IMR-90 (cell line): ENCODE measurements around the gene PDYN. TPM values are rescaled to one million over a fixed set of nuclear protein-coding genes. Genes with fewer than 3 reads are reported as not detected.

Experiments
- ATAC-seq: fragments of 200-7000 bp; cut with Tn5 transposase; 2 replicates; pipeline ENCODE4 v1.9.1; 2020; ENCODE audit warnings: low read depth, mild to moderate bottlenecking, moderate library complexity
- BruUV-seq: library from RNA; stranded (reverse); fragments of 400-500 nt; replicated peaks from 2 replicates; lab custom pipeline; 2021; lab: Mats Ljungman, UMichigan
- CTCF ChIA-PET: fragments of 300-600 bp; formaldehyde crosslinking; extraction: SDS; loops from one replicate; lab custom pipeline; 2021; ENCODE audit warnings: antibody characterized with exemption; lab: Yijun Ruan, JAX
- POLR2A ChIA-PET: fragments of 300-600 bp; sonication (Branson Sonifier 250); formaldehyde crosslinking; loops from one replicate; lab custom pipeline; 2022; ENCODE audit warnings: antibody characterized with exemption; ENCODE audit not compliant: unreplicated experiment; lab: Charles Lee
- DNase-seq: peaks from one replicate; pipeline ENCODE4 v3.0.0; 2013
- H2AFZ ChIP-seq: replicated peaks from 2 replicates; pipeline ENCODE3; 2013; ENCODE audit warnings: low read length, mild to moderate bottlenecking; ENCODE audit not compliant: poor library complexity
- H2AK5ac ChIP-seq: 2 replicates; pipeline ENCODE4 v1.6.1; 2013; ENCODE audit warnings: low read depth, low read length, inconsistent platforms
- H2AK9ac ChIP-seq: replicated peaks from 2 replicates; pipeline ENCODE3; 2013; ENCODE audit warnings: mild to moderate bottlenecking, low read depth, low read length, moderate library complexity; ENCODE audit not compliant: poor library complexity
- H2BK120ac ChIP-seq: 2 replicates; pipeline ENCODE4 v1.6.1; 2013; ENCODE audit warnings: low read depth, low read length, inconsistent platforms
- H2BK15ac ChIP-seq: 3 replicates; pipeline ENCODE4 v1.6.1; 2013; ENCODE audit warnings: low read depth, low read length, inconsistent platforms
- H2BK20ac ChIP-seq: 2 replicates; pipeline ENCODE4 v1.6.1; 2013; ENCODE audit warnings: low read depth, mild to moderate bottlenecking, inconsistent platforms, low read length, moderate library complexity
- H2BK5ac ChIP-seq: 2 replicates; pipeline ENCODE4 v1.6.1; 2013; ENCODE audit warnings: mild to moderate bottlenecking, low read depth, low read length, inconsistent platforms; ENCODE audit not compliant: poor library complexity, severe bottlenecking
- H3K14ac ChIP-seq: replicated peaks from 2 replicates; pipeline ENCODE4 v1.6.1; 2013; ENCODE audit warnings: low read depth, low read length, inconsistent platforms
- H3K18ac ChIP-seq: 2 replicates; pipeline ENCODE4 v1.6.1; 2013; ENCODE audit warnings: low read depth, low read length, control low read depth
- H3K23ac ChIP-seq: 2 replicates; pipeline ENCODE4 v1.6.1; 2013; ENCODE audit warnings: low read depth, low read length, inconsistent platforms
- H3K27ac ChIP-seq: 2 replicates; pipeline ENCODE4 v1.5.1; 2013; ENCODE audit warnings: mild to moderate bottlenecking, control low read depth, low read length; ENCODE audit not compliant: insufficient read depth
- H3K27me3 ChIP-seq: 2 replicates; pipeline ENCODE4 v1.6.1; 2013; ENCODE audit warnings: low read length; ENCODE audit not compliant: control insufficient read depth, insufficient read depth
- H3K36me3 ChIP-seq: 2 replicates; pipeline ENCODE4 v1.6.1; 2013; ENCODE audit warnings: low read length, mixed read lengths; ENCODE audit not compliant: control insufficient read depth, insufficient read depth
- H3K4ac ChIP-seq: 2 replicates; pipeline ENCODE4 v1.6.1; 2013; ENCODE audit warnings: low read depth, low read length, inconsistent platforms
- H3K4me1 ChIP-seq: 2 replicates; pipeline ENCODE4 v1.6.1; 2013; ENCODE audit warnings: low read length, mixed read lengths; ENCODE audit not compliant: control insufficient read depth, insufficient read depth
- H3K4me2 ChIP-seq: 2 replicates; pipeline ENCODE4 v1.6.1; 2013; ENCODE audit warnings: low read depth, mild to moderate bottlenecking, control low read depth, low read length, moderate library complexity
- H3K4me3 ChIP-seq: 2 replicates; pipeline ENCODE4 v1.5.1; 2013; ENCODE audit warnings: low read depth, mild to moderate bottlenecking, control low read depth, low read length, moderate library complexity; ENCODE audit not compliant: insufficient read depth
- H3K56ac ChIP-seq: 2 replicates; pipeline ENCODE4 v1.6.1; 2013; ENCODE audit warnings: low read length, inconsistent platforms; ENCODE audit not compliant: insufficient read depth; ENCODE audit errors: extremely low read depth
- H3K79me1 ChIP-seq, 2 experiments: 2 replicates each; pipeline ENCODE4 v1.6.1; 2013; ENCODE audit warnings: low read length in 2 of 2, inconsistent platforms in 1 of 2, low read depth in 1 of 2
- H3K9ac ChIP-seq: 2 replicates; pipeline ENCODE4 v1.6.1; 2013; ENCODE audit warnings: low read depth, low read length, control low read depth
- H3K9me1 ChIP-seq: 2 replicates; pipeline ENCODE4 v1.6.1; 2013; ENCODE audit warnings: low read length, inconsistent platforms; ENCODE audit not compliant: insufficient read depth
- H3K9me3 ChIP-seq: 2 replicates; pipeline ENCODE4 v1.6.1; 2013; ENCODE audit warnings: low read length; ENCODE audit not compliant: control insufficient read depth, insufficient read depth
- H4K20me1 ChIP-seq: 2 replicates; pipeline ENCODE4 v1.6.1; 2013; ENCODE audit warnings: low read length, inconsistent platforms; ENCODE audit not compliant: insufficient read depth
- H4K5ac ChIP-seq: 2 replicates; pipeline ENCODE4 v1.6.1; 2013; ENCODE audit warnings: mild to moderate bottlenecking, low read depth, low read length, control low read depth
- H4K8ac ChIP-seq, 2 experiments: 2 replicates each; pipeline ENCODE4 v1.6.1; 2013; ENCODE audit warnings: low read depth in 2 of 2, low read length in 2 of 2, control low read depth in 1 of 2, inconsistent platforms in 1 of 2
- H4K91ac ChIP-seq: 2 replicates; pipeline ENCODE4 v1.6.1; 2013; ENCODE audit warnings: low read depth, low read length, inconsistent platforms; ENCODE audit not compliant: insufficient read depth
- BHLHE40 ChIP-seq: fragments of 150-350 bp; IDR thresholded peaks from 2 replicates; pipeline ENCODE4 v1.6.1; 2016; ENCODE audit warnings: mild to moderate bottlenecking, low read depth, low read length
- CEBPB ChIP-seq: IDR thresholded peaks from 2 replicates; pipeline ENCODE4 v1.6.1; 2012; ENCODE audit warnings: low read depth, low read length, improper control_type of control experiment
- CHD1 ChIP-seq: IDR thresholded peaks from 2 replicates; pipeline ENCODE4 v1.6.1; 2012; ENCODE audit warnings: low read depth, low read length, improper control_type of control experiment
- FOS ChIP-seq: fragments of 150-350 bp; IDR thresholded peaks from 2 replicates; pipeline ENCODE4 v1.6.1; 2016; ENCODE audit warnings: low read depth, low read length
- MAFK ChIP-seq: IDR thresholded peaks from 2 replicates; pipeline ENCODE4 v1.6.1; 2012; ENCODE audit warnings: low read depth, low read length, improper control_type of control experiment
- MXI1 ChIP-seq: IDR thresholded peaks from 2 replicates; pipeline ENCODE4 v1.6.1; 2012; ENCODE audit warnings: low read depth, mild to moderate bottlenecking, low read length, moderate library complexity, borderline replicate concordance
- NFE2L2 ChIP-seq: fragments of 150-350 bp; IDR thresholded peaks from 2 replicates; pipeline ENCODE4 v1.6.1; 2016; ENCODE audit warnings: low read depth, mild to moderate bottlenecking, low read length
- POLR2A ChIP-seq: IDR thresholded peaks from 2 replicates; pipeline ENCODE4 v1.6.1; 2012; ENCODE audit warnings: mild to moderate bottlenecking, low read depth, low read length
- RAD21 ChIP-seq: IDR thresholded peaks from 2 replicates; pipeline ENCODE4 v1.6.1; 2012; ENCODE audit warnings: low read length, improper control_type of control experiment
- RCOR1 ChIP-seq: IDR thresholded peaks from 2 replicates; pipeline ENCODE4 v1.6.1; 2012; ENCODE audit warnings: mild to moderate bottlenecking, low read length, improper control_type of control experiment; ENCODE audit not compliant: insufficient replicate concordance
- RFX5 ChIP-seq: IDR thresholded peaks from 2 replicates; pipeline ENCODE4 v1.8.0; 2012; ENCODE audit warnings: low read depth, mild to moderate bottlenecking, low read length, moderate library complexity
- SMC3 ChIP-seq: fragments of 150-350 bp; IDR thresholded peaks from 2 replicates; pipeline ENCODE4 v1.6.1; 2016; ENCODE audit warnings: low read depth, mild to moderate bottlenecking, antibody characterized with exemption, low read length, moderate library complexity
- WGBS, 2 experiments: methylation state at CpG; one replicate each; pipeline versions ENCODE4 v1.1.5 to v1.1.7; 2013; ENCODE audit warnings: missing lambda C conversion rate in 2 of 2; ENCODE audit not compliant: insufficient read length in 1 of 2; ENCODE audit errors: extremely low coverage in 2 of 2; 5-methylcytosine and 5-hydroxymethylcytosine counted together
- dilution Hi-C: fragments of 300-500 bp; cut with HindIII; formaldehyde crosslinking; loops from one replicate; pipeline ENCODE4 v1.14.3; 2018; ENCODE audit warnings: low sequenced_read_pairs; ENCODE audit not compliant: unreplicated experiment
- in situ Hi-C: fragments of 300-500 bp; cut with MboI; formaldehyde crosslinking; loops from 3 replicates; pipeline ENCODE4 v1.14.3; 2019; ENCODE audit warnings: low sequenced_read_pairs, inconsistent platforms, mixed read lengths
- intact Hi-C: fragments of 100-400 bp; cut with micrococcal nuclease; formaldehyde crosslinking; loops from 2 replicates; pipeline ENCODE4 v1.10.0; 2022
- polyA plus RNA-seq, 3 experiments: library from polyadenylated mRNA; depleted of rRNA; stranded (reverse); fragments of >200 nt; gene quantifications; 2 replicates each; pipeline ENCODE4 v1.2.3, GENCODE V29; 2012; ENCODE audit warnings: low replicate concordance in 1 of 3
- total RNA-seq: library from RNA; depleted of rRNA; stranded (reverse); fragments of >200 nt; gene quantifications from 2 replicates; pipeline ENCODE4 v1.2.3, GENCODE V29; 2012
- TF ChIP-seq, protein P1 (sequence below): fragments of 150-350 bp; IDR thresholded peaks from 2 replicates; pipeline ENCODE4 v1.6.1; 2016; ENCODE audit warnings: low read depth, mild to moderate bottlenecking, low read length, moderate library complexity, borderline replicate concordance
- TF ChIP-seq, protein P2 (sequence below): fragments of 150-350 bp; IDR thresholded peaks from 2 replicates; pipeline ENCODE4 v1.6.1; 2017; ENCODE audit warnings: mild to moderate bottlenecking, antibody characterized with exemption, low read length, low read depth
- TF ChIP-seq, protein P3 (sequence below): conservative IDR thresholded peaks from 2 replicates; pipeline ENCODE4 v1.5.1; 2012; ENCODE audit warnings: mild to moderate bottlenecking, low read depth, low read length, improper control_type of control experiment

The PDYN gene
- total and polyA plus RNA-seq, 2 of the 4 experiments (the other 2 are of a cell fraction): not detected

DNA sequence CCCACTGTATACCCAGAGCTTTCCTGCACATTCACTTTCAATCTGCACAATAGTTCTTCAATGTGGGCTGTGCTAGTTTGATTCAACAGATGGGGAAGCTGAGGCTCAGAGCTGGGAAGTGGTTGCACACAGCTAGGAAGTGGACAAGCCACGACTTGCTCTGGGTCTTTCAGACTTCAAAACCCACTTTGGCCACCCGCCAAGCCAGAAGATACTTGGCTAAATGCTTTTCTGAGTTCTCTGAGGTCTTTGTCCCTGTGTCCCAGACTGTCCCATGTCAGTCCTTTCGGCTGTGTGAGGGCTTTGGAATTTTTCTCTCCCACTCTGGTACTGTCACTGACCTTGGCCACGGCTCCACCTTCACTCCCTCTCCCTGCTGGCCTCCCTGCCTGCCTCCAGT is 10.6 kb downstream of the PDYN start:
- Histone ChIP-seq H3K4me1 (no peaks in the 10 kb centered on the region), H3K36me3 (no peaks in the 10 kb centered on the region), H3K27ac (no peak overlapping the region), H3K23ac (no peak overlapping the region), H3K79me1 (no peaks in the 10 kb centered on the region), H3K4me2 (no peak overlapping the region), H4K91ac (no peak overlapping the region), H3K27me3 (peaks cover 12% of the 10 kb centered on the region), H2BK20ac (no peak overlapping the region), H2AK9ac (no peak overlapping the region), H2BK5ac (no peak overlapping the region), H4K8ac (no peak overlapping the region), H2AK5ac (no peak overlapping the region), H3K56ac (no peak overlapping the region), H4K20me1 (no peaks in the 10 kb centered on the region), H3K4me3 (no peak overlapping the region), H3K9me1 (no peaks in the 10 kb centered on the region), H3K9ac (no peak overlapping the region), H3K4ac (no peak overlapping the region), H3K14ac (no peak overlapping the region), H2BK15ac (no peak overlapping the region), H4K5ac (no peak overlapping the region), H3K18ac (no peak overlapping the region), H3K9me3 (no peaks in the 10 kb centered on the region), H2BK120ac (no peak overlapping the region), H2AFZ (no peak overlapping the region)
- DNase-seq: no peak
- BruUV-seq: no TSS peak
- dilution Hi-C loops (no loop called here), intact Hi-C loops (no loop called here), in situ Hi-C loops (no loop called here)
- WGBS, 2 experiments: no CpG with 5 or more reads among the region's 4 CpGs
- ChIA-PET CTCF (no interaction called here), POLR2A (no interaction called here)
- ATAC-seq: no peak
- TF ChIP-seq NFE2L2 (no peak), CHD1 (no peak), RAD21 (no peak), MAFK (no peak), MXI1 (no peak), FOS (no peak), CEBPB (no peak), BHLHE40 (no peak), RFX5 (no peak), POLR2A (no peak), SMC3 (no peak), RCOR1 (no peak)
- TF ChIP-seq, protein P1, sequence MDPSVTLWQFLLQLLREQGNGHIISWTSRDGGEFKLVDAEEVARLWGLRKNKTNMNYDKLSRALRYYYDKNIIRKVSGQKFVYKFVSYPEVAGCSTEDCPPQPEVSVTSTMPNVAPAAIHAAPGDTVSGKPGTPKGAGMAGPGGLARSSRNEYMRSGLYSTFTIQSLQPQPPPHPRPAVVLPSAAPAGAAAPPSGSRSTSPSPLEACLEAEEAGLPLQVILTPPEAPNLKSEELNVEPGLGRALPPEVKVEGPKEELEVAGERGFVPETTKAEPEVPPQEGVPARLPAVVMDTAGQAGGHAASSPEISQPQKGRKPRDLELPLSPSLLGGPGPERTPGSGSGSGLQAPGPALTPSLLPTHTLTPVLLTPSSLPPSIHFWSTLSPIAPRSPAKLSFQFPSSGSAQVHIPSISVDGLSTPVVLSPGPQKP: no peak
- TF ChIP-seq, protein P2, sequence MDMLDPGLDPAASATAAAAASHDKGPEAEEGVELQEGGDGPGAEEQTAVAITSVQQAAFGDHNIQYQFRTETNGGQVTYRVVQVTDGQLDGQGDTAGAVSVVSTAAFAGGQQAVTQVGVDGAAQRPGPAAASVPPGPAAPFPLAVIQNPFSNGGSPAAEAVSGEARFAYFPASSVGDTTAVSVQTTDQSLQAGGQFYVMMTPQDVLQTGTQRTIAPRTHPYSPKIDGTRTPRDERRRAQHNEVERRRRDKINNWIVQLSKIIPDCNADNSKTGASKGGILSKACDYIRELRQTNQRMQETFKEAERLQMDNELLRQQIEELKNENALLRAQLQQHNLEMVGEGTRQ: no peak
- TF ChIP-seq, protein P3, sequence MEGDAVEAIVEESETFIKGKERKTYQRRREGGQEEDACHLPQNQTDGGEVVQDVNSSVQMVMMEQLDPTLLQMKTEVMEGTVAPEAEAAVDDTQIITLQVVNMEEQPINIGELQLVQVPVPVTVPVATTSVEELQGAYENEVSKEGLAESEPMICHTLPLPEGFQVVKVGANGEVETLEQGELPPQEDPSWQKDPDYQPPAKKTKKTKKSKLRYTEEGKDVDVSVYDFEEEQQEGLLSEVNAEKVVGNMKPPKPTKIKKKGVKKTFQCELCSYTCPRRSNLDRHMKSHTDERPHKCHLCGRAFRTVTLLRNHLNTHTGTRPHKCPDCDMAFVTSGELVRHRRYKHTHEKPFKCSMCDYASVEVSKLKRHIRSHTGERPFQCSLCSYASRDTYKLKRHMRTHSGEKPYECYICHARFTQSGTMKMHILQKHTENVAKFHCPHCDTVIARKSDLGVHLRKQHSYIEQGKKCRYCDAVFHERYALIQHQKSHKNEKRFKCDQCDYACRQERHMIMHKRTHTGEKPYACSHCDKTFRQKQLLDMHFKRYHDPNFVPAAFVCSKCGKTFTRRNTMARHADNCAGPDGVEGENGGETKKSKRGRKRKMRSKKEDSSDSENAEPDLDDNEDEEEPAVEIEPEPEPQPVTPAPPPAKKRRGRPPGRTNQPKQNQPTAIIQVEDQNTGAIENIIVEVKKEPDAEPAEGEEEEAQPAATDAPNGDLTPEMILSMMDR: no peak
